GM18508 (cell line): ENCODE results near the gene RHOBTB3.
"Not testable (repeated sequence)": the region's sequence is repeated elsewhere in the genome, so short reads cannot be mapped to it uniquely, and the experiment has no call there.

Experiments used
- ATAC-seq: cut with Tn5 transposase; IDR thresholded peaks from one replicate; pipeline ENCODE4 v1.9.1; 2021; ENCODE audit warnings: moderate number of reproducible peaks; ENCODE audit not compliant: insufficient read depth, unreplicated experiment

Gene RHOBTB3, protein sequence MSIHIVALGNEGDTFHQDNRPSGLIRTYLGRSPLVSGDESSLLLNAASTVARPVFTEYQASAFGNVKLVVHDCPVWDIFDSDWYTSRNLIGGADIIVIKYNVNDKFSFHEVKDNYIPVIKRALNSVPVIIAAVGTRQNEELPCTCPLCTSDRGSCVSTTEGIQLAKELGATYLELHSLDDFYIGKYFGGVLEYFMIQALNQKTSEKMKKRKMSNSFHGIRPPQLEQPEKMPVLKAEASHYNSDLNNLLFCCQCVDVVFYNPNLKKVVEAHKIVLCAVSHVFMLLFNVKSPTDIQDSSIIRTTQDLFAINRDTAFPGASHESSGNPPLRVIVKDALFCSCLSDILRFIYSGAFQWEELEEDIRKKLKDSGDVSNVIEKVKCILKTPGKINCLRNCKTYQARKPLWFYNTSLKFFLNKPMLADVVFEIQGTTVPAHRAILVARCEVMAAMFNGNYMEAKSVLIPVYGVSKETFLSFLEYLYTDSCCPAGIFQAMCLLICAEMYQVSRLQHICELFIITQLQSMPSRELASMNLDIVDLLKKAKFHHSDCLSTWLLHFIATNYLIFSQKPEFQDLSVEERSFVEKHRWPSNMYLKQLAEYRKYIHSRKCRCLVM

DNA sequence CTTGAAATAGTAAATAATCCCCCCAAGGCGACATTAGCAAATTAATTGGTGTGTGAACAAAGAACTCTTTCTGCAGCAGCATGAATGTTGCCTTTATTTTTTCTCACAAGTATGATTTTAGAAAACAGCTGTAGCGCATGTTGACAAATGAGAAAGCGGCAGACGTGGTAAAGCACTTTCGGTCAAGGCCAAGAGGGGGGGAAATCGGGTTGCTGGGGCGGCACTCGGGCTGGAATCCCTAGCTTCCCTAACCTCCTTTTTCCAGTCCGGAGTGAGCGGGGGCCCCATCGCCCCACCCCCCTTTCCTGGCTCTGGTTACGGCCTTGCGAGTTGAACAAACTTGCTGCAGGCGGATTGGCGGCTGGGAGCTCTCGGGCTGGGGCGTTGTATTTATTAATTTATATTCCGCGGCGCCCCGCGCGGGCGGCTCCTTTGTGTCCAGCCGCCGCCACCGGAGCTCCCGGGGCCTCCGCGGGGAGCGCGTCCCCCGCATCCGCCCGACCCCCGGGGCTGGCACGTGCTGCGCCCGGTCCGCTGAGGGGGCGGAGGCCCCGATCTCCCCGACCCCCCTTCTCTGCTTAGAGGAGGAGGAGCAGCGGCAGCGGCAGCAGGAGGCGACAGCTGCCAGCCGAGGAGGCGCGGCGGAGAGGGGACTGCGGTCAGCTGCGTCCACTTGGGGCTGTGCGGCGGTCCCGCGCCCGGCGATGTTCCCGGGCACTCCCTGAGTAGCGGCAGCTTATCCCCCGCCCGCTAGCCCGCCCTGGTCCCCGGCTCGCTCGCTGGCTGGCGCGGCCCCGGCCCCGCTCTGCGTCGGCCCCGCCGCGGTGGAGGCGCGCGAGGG is at the start of gene RHOBTB3:
Gene RHOBTB3 (plus strand): TSS at position 607 of the 841 bp plus-strand sequence. CDS start 347 bp downstream, outside the sequence.
- no peak for ATAC-seq

DNA sequence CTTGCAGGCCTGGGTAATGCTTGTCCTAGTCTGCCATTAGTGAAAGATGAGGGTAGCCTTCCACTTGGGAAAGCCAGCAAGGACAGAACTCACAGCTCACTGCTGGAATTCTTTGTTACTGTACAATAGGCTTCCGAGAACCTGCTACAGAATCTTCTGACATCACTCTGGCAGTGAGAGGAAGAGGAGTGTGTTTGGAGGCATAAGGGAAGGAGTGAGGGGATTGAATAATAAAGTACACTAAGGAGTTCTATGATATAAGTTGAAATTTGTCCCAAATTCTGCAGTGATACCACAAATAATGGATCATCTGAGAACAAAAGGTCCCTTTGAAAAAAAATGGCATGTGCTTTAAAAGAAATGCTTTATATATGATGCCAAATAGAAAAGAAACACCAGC is 48.2 kb upstream of the RHOBTB3 start, which contains the start of gene SPATA9:
Gene SPATA9 (minus strand): TSS at position 101 of the 400 bp plus-strand sequence. CDS start 137 bp downstream, outside the sequence.
- no peak for ATAC-seq

DNA sequence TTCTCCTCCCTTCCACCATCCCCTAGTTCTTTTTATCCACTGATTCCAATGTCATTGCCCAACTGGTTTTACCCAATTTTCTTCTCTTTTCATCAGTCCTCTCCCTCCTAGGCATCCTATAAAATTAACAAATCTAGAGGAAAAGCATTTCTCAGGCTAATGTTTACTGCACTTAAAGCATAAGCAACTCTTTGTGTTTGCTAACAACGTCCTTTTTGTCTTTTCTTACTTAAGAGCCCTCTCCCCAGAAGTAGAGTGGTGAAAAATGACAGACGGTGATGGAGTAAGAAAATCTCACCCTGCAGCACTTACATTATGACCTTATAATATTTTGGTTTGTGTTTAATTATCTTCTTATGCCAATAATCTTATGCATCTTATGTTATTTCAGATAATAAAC is 46.8 kb upstream of the RHOBTB3 start:
- ATAC-seq = no peak

DNA sequence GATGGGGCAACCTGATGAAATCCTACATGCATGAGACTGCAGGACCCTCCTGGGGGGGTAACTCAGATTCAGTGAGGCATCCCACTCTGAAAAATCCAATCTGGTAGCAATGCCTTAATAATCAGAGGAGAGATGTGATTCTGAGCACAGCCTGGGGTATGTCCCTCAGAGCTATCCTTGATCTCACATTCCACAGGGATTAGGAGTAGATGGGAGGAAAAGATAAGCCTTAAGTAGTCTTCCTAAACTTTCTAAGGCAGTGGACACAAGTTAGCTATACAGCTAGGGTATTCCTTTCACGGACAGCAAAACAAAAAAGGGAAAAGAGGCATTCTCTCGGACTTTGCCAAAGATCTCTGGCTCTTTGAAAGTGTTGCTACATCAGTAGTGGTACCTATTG is 44.5 kb upstream of the RHOBTB3 start:
- ATAC-seq = no peak

DNA sequence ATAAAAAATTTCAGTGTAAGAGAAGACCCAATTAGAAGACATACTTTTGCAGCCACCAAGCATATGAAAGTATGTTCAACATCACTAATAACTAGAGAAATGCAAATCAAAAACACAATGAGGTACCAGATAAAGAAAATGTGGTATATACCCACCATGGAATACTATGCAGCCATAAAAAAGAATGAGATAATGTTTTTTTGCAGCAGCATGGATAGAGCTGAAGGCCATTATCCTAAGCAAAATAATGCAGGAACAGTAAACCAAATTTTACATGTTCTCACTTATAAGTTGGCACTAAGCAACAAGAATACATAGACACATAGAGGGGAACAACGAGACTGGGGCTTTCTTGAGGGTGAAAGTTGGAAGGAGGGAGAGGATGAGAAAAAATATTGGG is 41.5 kb upstream of the RHOBTB3 start:
- ATAC-seq = no peak

DNA sequence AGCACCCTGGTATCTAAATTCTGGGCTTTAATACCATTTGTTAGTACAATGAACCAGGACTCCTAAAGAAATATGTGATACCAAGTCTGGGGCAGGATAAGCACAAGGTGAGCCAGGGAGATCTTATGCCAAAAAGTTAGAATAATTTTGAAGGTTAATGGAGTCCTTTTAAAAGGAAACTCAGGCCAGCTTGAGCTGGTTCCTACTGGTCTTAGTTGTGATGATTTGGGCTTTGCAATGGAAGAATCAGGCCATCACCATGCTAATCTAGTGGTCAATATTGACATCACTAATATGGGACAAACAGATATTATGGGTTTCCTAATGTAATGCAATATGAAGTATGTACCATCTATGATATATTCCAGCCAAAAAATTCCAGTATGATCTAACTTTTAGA is 40.8 kb upstream of the RHOBTB3 start:
- no peak for ATAC-seq

DNA sequence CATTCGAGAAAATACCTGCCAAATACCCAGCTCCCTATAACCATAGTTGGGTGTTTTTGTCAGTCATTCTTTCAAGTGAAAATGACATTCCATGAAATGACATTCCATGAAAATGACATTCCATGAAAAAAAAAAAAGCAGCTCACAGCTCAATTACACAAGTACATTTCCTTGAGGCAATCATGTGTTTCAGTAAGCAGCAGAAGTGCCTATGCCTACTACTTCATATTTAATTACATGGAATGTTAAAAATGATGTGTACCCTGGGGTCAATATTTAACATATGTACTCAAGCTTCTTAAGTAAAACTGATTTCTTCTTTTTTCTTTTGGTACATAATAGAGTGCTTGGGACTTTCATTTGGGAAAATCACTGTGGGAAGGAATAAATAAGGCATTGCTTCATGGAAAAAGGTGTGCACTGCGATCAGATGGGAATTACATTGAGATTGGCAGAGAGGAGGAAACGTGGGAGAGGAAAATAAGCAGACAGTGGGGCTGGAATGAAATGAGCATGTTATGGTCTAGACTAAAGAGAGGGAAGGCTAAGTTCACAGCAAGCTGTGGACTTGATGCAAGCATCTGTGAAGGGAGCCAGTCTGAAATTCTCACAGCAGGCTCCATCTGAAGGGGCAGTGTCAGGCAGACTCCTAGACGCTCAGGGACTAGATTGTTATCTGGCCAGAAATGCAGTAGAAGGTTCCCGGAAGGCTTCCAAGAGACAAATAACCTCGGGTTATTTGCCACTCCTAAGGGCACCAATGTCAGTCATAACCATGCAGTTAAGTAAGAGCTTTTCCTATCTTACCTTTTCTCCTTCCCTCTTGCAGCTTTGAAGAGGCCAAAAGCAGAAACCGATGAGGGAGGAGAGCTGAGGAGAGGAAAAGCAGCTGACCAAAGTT is 33.1 kb upstream of the RHOBTB3 start:
- ATAC-seq = no peak

DNA sequence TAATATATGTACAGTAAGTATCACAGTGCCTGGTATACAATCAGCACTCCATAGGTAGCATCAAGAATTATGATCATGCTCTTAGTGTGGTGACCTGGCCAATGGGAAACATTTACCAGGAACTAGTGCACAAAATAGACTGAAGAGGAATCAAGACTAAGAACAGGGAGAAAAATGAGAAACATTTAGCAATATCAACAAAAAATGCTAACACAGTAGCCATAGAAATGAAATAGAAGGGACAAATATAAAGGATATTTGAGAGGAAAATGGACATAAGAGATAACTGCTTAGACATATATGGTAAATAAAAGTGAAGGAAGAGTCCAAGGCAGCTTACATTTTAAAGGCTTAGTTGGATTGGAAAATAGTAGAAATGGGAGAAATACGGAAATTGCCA is 31.8 kb upstream of the RHOBTB3 start:
- no peak for ATAC-seq

DNA sequence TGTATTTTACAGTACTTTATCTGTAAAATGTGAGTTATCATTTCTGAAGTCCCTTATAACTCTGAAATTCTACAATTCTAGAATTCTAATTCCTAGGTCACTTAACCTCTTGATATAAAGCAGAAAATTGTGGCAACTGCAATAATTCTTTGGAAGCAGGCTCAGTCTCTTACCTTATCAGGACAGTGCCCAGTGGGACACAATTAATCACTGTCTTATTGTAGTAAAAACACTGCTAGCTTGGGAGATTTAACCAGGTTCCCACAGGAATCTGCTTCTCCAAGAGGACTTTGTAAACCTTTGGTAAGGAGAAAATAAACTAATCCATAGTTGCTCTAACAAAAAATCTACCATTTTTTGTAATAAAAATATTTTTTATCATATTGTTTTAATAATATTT is 30.1 kb upstream of the RHOBTB3 start:
- ATAC-seq = no peak

DNA sequence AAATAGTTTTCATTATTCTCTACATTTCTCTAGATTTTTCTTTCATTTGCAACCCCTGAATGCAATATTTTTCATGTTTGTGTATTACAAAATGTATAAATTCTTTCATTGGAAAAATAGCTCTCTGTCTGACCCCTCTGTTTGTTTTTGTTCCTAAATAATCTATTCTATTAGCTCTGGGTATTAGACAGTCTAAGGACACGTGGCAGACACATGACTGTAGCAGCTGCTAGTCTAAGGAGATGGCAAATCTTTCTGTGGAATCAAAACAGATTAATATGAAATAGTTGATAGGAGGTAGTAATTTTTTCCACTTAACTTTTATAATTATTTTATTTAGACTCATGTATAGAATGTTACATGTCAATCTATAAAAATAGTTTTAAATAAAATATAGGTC is 27.0 kb upstream of the RHOBTB3 start:
- ATAC-seq = no peak

DNA sequence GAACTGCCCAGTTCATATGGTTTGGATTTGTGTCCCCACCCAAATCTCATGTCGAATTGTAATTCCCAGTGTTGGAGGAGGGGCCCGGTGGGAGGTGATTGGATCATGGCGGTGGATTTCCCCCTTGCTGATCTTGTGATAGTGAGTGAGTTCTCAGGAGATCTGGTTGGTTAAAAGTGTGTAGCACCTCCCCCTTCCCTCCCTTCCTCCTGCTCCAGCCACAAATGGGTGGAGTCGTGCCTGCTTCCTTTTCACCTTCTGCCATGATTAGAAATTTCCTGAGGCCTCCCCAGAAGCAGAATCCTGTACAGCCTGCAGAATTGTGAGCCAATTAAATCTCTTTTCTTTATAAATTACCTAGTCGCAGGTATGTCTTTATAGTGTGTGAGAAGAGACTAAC is 24.9 kb upstream of the RHOBTB3 start:
- not testable (repeated sequence) for ATAC-seq

DNA sequence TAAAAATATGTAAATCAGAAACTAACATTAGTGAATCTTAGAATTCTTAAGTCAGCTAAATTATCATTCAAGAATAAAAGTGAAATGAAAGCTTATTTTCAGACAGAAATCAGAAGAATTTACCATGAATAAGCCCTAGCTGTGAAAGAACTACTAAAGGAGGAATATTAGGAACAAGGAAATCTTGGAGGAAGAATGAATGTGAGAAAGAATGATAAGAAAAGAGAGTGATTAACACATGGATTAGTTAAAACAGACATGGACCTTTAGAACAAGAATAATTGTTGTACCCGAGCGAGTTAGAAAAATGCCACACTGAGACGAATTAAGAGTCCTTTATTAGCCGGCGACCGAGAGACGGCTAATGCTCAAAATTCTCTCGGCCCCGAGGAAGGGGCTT is 24.1 kb upstream of the RHOBTB3 start:
- no peak for ATAC-seq

DNA sequence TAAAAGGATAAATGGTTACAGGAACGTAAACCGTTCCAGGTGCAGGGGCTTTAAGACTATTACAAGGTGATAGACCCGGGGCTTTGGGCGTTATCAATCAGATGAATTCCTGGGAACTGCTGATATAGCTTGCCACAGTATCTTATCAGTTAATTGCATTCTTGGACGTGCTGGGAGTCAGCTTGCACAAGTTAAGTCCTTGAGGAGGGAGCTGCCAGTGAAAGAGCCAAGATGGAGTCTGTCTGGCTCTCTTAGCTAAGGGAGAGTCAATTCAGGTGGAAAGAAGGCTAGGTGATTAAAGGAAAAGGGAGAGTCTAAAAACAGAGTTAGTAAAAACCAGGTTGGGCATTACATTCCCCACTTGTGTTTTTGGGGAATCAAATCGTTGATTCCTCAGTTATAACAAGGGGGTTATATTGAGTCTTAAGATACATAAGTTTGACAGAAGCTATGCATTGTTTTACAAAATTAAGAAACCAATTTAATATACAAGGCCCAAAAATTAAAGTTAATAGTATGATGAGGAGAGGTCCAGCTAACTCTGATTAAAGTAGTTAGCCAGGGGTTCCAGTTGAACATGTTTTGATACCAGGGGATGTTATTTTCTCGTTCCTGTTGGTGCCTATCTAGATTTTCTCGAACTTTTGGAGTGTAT is 23.5 kb upstream of the RHOBTB3 start:
- ATAC-seq = not testable (repeated sequence)

DNA sequence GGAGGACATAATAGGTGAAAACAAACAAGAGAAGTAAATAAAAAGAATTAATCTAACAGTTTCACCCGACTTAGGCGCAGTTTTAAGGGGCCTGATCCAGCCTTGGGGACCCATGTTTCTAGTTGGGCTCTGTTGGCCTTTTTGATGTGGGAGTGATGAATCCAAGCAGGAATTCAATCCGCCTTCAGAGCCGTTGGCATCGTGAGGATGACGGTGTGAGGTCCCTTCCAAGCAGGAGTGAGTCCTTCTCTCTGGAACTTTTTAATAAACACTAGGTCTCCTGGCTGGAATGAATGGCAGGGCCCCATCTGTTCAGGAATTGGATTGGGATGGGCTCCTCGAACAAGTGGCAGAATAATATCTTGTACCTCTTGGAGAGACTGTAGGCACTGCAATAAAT is 22.3 kb upstream of the RHOBTB3 start:
- ATAC-seq = no peak

DNA sequence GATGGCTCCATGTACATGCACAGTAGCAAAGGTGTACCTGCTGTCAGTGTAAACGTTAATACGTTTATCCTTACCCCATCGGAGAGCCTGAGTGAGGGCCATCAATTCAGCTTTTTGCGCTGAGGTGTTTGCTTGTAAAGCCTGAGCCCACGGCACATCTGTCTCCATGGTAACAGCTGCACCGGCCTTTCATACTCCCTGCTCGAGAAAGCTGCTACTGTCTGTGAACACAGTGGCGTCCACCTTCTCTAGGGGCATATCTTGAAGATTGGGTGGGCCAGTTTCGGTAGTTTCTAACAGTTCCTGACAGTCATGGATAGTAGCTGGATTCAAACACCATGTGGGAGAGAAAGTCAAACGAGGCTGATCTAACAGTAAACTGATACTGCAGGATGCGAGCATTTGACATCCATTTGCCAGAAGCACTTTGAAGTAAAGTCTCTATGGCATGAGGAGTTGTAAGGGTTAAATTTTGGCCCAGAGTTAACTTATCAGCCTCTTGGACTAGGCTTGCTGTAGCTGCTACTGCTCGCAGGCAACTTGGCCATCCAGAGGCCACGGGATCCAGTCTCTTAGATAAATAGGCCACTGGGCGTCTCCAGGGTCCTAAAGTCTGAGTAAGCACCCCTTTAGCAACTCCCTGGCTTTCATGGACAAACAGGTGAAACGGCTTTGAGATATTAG is 21.0 kb upstream of the RHOBTB3 start:
- ATAC-seq = no peak

DNA sequence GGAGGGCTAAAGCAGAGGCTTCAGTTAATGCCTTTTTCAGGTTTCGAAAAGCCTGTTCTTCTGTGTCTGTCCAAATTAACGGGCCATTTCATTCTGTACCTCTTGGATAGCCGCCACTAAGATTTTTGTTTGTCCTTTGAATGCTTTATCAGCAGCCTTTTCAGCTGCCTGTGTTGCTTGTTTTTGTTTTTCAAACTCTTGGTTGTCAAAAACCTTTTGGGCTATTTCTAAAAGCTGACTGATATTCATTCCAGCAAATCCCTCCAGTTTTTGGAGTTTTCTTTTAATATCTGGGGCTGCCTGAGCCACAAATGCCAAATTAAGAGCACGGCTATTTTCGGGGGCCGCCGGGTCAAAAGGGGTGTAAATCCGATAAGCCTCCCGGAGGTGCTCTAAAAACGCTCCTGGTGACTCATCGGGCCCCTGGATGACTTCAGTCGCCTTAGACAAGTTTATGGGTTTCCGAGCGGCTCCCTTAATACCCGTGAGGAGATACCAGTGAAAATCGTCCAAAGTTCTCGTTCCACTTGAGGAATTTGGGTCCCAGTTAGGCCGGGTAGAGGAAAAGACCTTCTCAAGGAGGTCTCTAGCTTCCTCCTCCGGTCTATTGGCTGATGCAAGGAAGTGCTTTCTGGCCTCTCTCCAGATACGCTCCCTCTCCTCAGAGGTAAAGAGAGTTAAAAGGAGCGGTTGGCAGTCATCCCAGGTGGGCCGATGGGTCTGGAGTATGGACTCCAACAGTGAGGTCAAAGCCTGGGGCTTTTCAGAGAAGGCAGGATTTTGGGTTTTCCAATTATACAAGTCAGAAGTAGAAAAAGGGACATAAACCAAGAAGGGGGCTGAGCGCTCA is 20.3 kb upstream of the RHOBTB3 start:
- not testable (repeated sequence) for ATAC-seq

DNA sequence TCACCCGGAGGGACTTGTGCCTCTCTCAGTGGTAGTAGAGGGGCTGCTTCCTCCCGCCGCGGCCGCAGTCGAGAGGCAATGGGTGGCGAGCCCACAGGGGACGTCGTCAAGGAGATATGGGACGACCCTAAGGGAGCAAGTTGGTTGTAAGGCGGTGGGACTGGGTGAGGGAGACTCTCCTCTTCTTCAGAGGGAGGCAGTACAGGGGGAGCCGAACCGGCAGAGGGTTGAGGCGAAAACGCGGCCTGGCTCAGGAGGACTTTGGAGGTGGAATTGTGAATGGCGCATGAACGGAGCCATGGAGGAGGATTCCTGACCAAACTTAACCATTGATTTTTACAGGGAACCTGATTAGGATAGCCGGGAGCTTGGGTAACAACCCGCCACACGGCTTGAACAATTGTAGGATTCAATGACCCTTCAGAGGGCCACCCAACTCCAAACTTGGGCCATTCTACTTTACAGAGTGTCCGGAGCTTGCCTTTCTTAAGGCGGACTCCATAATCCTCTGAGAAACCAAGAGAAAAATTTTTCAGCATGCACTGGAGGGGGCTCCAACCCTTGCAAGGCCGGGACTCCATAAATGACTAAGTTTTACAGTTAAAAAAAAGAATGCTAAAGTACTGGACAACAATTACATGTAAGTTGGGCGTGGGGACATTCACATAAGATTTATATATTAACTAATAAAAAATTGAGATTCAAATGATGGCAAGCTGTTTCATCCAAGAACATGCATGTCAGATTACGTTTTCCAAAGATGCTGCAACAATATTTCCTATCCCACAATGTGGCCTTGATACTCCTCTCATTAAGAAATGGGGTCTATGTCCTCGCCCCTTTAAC is 19.4 kb upstream of the RHOBTB3 start:
- ATAC-seq = no peak
